Caco-2 (cell line): Measurements from ENCODE around the gene WASHC2A. TPM values are rescaled to one million over a fixed set of nuclear protein-coding genes. Genes with fewer than 3 reads are reported as not detected.
"Not testable (repeated sequence)": the region's sequence is repeated elsewhere in the genome, so short reads cannot be mapped to it uniquely, and the experiment has no call there.

Source experiments
- BruUV-seq: library from RNA; stranded (reverse); fragments of 400-500 nt; replicated peaks from 2 replicates; lab custom pipeline; 2021; lab: Mats Ljungman, UMichigan
- CTCF ChIA-PET: fragments of 300-600 bp; sonication (Branson Sonifier 250); formaldehyde crosslinking; loops from one replicate; lab custom pipeline; 2022; ENCODE audit warnings: antibody characterized with exemption; lab: Charles Lee
- POLR2A ChIA-PET: fragments of 300-600 bp; sonication (Branson Sonifier 250); formaldehyde crosslinking; loops from one replicate; lab custom pipeline; 2022; ENCODE audit warnings: antibody characterized with exemption; lab: Charles Lee
- DNase-seq, 2 experiments: peaks; one replicate each; pipeline versions ENCODE4 v3.0.0 to v3.0.0-alpha.2; 2020 to 2022
- H3K27me3 ChIP-seq: replicated peaks from 2 replicates; pipeline ENCODE4 v1.6.0; 2011; ENCODE audit warnings: low read length; ENCODE audit not compliant: control insufficient read depth, insufficient read depth
- H3K36me3 ChIP-seq: 2 replicates; pipeline ENCODE4 v1.5.1; 2011; ENCODE audit warnings: low read length; ENCODE audit not compliant: control insufficient read depth, insufficient read depth
- H3K4me1 ChIP-seq: fragments of 250-450 bp; sonication (Bioruptor Pico); 2 replicates; pipeline ENCODE4 v1.5.1; 2020; ENCODE audit warnings: mild to moderate bottlenecking
- H3K4me3 ChIP-seq: 2 replicates; pipeline ENCODE4 v1.5.1; 2011; ENCODE audit warnings: low read depth, mild to moderate bottlenecking, control low read depth, low read length
- H3K9me3 ChIP-seq: fragments of 250-450 bp; sonication (Bioruptor Pico); 2 replicates; pipeline ENCODE4 v1.5.1; 2020; ENCODE audit warnings: mild to moderate bottlenecking, moderate library complexity
- H3K27ac Mint-ChIP-seq: one replicate; pipeline ENCODE4 v1.8.0; 2022; ENCODE audit warnings: mixed read lengths; ENCODE audit not compliant: unreplicated experiment
- H3K27me3 Mint-ChIP-seq: one replicate; pipeline ENCODE4 v1.8.0; 2022; ENCODE audit warnings: mixed read lengths; ENCODE audit not compliant: insufficient read depth, unreplicated experiment
- H3K36me3 Mint-ChIP-seq: one replicate; pipeline ENCODE4 v1.8.0; 2022; ENCODE audit warnings: mild to moderate bottlenecking, mixed read lengths; ENCODE audit not compliant: insufficient read depth, unreplicated experiment
- H3K4me1 Mint-ChIP-seq: one replicate; pipeline ENCODE4 v1.8.0; 2022; ENCODE audit warnings: low read depth, mixed read lengths; ENCODE audit not compliant: unreplicated experiment
- H3K4me3 Mint-ChIP-seq: one replicate; pipeline ENCODE4 v1.8.0; 2022; ENCODE audit warnings: mild to moderate bottlenecking, moderate library complexity, mixed read lengths; ENCODE audit not compliant: unreplicated experiment
- H3K9me3 Mint-ChIP-seq: one replicate; pipeline ENCODE4 v1.8.0; 2022; ENCODE audit warnings: mixed read lengths; ENCODE audit not compliant: unreplicated experiment
- intact Hi-C: fragments of 100-400 bp; cut with micrococcal nuclease; formaldehyde crosslinking; loops from one replicate; pipeline ENCODE4 v1.10.0; 2022; ENCODE audit not compliant: unreplicated experiment
- total RNA-seq: library from RNA; stranded (reverse); gene quantifications from 2 replicates; pipeline ENCODE4 v1.2.3, GENCODE V29; 2022

The WASHC2A gene
- total RNA-seq, 1 experiment from 2014 or later = 73.1 TPM

GRCh38 chr10:50165038-50165437 lies 97.3 kb downstream of the WASHC2A start:
- BruUV-seq, intact Hi-C loops, H3K9me3 Mint-ChIP-seq, H3K4me3 ChIP-seq, H3K27me3 ChIP-seq, CTCF ChIA-PET, DNase-seq, H3K9me3 ChIP-seq, POLR2A ChIA-PET, H3K4me1 Mint-ChIP-seq, H3K4me3 Mint-ChIP-seq, H3K27ac Mint-ChIP-seq, H3K27me3 Mint-ChIP-seq, H3K36me3 Mint-ChIP-seq, H3K36me3 ChIP-seq, H3K4me1 ChIP-seq: not testable (repeated sequence)

DNA sequence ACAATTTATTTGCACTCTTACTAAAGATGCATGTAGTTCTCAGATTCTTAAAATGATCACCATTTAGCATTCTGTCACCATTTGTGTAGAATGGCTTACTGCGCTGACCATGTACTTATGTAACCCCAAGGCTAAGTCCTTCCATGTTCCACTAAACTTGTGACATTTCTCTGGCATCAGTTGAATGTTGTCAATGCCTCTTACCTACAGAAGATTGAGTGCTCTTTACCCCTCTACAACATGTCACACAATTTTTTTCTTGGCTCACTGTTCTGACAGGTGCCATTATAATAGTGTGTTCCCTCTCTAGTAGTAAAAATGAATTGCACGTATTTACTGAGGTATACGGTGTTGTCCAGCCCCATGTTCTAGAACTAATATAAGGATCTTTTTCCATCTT lies 100.1 kb downstream of the WASHC2A start:
- peaks cover 12% of the 10 kb centered on the region for H3K9me3 Mint-ChIP-seq
- H3K4me3 Mint-ChIP-seq, intact Hi-C loops, H3K9me3 ChIP-seq, H3K4me3 ChIP-seq, H3K4me1 ChIP-seq, BruUV-seq, H3K36me3 Mint-ChIP-seq, POLR2A ChIA-PET, DNase-seq, H3K27me3 Mint-ChIP-seq, CTCF ChIA-PET, H3K36me3 ChIP-seq, H3K27me3 ChIP-seq, H3K4me1 Mint-ChIP-seq, H3K27ac Mint-ChIP-seq: not testable (repeated sequence)

DNA sequence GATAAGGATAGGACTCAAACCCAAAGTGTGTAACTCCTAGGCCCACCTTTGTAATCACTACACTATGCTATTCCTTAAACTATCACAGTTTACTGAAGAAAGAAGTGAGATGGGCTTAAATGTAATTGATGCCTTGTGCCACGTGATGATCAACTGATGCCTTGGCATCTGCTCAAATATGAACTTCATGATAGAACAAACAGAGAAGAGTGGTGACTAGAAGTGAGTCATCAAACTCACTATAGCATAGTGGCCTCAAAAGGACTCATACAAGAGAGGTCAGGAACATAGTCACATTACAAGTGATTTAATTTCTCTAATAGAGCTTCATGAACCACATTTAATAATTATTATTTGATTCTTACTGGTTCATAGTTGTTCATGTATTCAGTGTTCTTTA lies 101.8 kb downstream of the WASHC2A start:
- H3K9me3 ChIP-seq, H3K4me1 Mint-ChIP-seq, H3K27me3 Mint-ChIP-seq, H3K36me3 Mint-ChIP-seq, CTCF ChIA-PET, H3K4me3 Mint-ChIP-seq, H3K27ac Mint-ChIP-seq, H3K4me1 ChIP-seq, H3K27me3 ChIP-seq, H3K36me3 ChIP-seq, BruUV-seq, H3K4me3 ChIP-seq, DNase-seq, POLR2A ChIA-PET, intact Hi-C loops: not testable (repeated sequence)
- peaks cover 12% of the 10 kb centered on the region for H3K9me3 Mint-ChIP-seq

GRCh38 chr10:50174788-50175525 lies 107.2 kb downstream of the WASHC2A start:
- H3K4me1 ChIP-seq, DNase-seq, H3K4me3 ChIP-seq, POLR2A ChIA-PET, intact Hi-C loops, H3K9me3 ChIP-seq, CTCF ChIA-PET, H3K27me3 Mint-ChIP-seq, H3K27ac Mint-ChIP-seq, H3K4me1 Mint-ChIP-seq, H3K36me3 Mint-ChIP-seq, H3K36me3 ChIP-seq, BruUV-seq, H3K27me3 ChIP-seq, H3K4me3 Mint-ChIP-seq: not testable (repeated sequence)
- peaks cover 11% of the 10 kb centered on the region for H3K9me3 Mint-ChIP-seq

Other genes starting within 250 kb of the WASHC2A start
- 67.5 and 69.7 TPM in 2 replicates for gene PARG, start 125.9 kb upstream of the WASHC2A start, total RNA-seq
- gene TIMM23B, start 125.9 kb upstream of the WASHC2A start, total RNA-seq = 37.0 and 39.3 TPM in 2 replicates
- 26.0 and 27.9 TPM in 2 replicates for gene AGAP6, start 79.5 kb upstream of the WASHC2A start, total RNA-seq
- 4.6 and 7.3 TPM in 2 replicates for gene ASAH2, start 183.6 kb downstream of the WASHC2A start, total RNA-seq